Glomerular endothelial cell (primary cell): ENCODE results near the gene SLC45A2. TPM values are rescaled to one million over a fixed set of nuclear protein-coding genes. Genes with fewer than 3 reads are reported as not detected.
A peak's percentile ranks its signal among the peaks of the same experiment; 100 is the strongest.

Experiments used
- DNase-seq: peaks from one replicate; pipeline ENCODE4 v3.0.0-alpha.2; 2011; ENCODE audit warnings: low read depth, low spot score; ENCODE audit errors: extremely low read depth
- total RNA-seq: library from RNA; depleted of rRNA; stranded (reverse); fragments of >200 nt; gene quantifications from 2 replicates; pipeline ENCODE4 v1.2.3, GENCODE V29; 2015

Gene SLC45A2
- total RNA-seq, 1 donor from 2014 or later, result not detected

- DNase-seq, result no peak
These were observed 23.4 kb upstream of the SLC45A2 start, which contains the start of gene AMACR for GRCh38 chr5:34007621-34008600. Gene AMACR, minus strand, starts transcription at chr5:34008050. Its CDS starts 31 bp downstream, at chr5:34008019.

GRCh38 chr5:34007201-34007620 lies 22.7 kb upstream of the SLC45A2 start:
- no peak for DNase-seq

- no peak for DNase-seq
These were observed 21.2 kb upstream of the SLC45A2 start for GRCh38 chr5:34005681-34006080.

DNA sequence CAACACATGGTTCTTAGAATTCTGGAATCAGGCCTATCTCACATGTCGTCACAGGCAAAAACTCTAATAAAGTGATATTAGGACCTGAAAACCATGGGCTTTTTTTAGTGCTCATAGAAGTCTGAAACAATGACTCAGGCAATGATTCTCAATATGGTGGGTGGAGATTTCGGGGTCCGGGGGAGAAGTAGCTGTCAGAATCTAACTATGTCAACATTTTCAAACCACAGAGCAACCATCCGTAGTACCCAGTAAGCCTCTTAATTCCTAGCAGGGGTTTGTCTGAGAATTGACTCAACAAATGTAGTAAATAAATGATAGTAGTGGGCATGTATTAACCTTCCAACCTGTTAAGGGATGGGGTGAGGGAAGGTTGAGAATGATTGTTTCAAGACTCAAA lies 20.7 kb upstream of the SLC45A2 start:
- DNase-seq, result no peak

- DNase-seq, result no peak
These were observed 19.4 kb upstream of the SLC45A2 start for GRCh38 chr5:34003941-34004340.

DNA sequence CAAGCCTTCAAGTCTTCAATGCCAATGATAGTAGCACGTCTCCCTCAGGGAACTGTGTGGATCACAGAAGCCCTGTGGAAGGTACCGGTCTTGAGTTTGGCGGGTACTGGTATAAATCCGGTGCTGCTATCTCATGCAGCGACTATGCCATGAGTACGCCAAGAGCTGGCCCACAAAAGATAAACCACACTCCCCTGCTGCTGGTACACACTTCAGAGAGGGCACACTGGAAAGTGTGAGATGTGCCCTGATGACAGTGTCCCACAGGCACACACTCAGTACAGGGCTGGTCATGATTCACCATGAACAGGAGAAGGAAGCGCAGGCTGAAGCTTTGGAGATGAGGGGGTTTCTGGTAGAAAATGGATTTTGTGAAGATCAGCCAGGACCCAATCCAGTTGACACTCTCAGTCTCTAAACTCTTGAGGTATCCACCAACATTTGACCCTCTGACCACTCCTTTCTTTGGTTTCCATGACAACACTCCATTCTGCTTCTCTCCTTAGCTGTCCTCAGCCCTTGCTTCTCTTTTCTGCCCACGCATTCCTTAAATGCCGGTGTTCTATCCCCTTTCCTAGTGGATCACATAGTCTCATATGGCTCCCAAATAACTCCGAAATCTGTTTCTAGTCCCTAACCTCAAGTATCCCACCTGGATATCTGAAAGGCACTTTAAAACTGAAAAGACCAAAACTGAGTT lies 18.3 kb upstream of the SLC45A2 start:
- DNase-seq, result no peak

DNA sequence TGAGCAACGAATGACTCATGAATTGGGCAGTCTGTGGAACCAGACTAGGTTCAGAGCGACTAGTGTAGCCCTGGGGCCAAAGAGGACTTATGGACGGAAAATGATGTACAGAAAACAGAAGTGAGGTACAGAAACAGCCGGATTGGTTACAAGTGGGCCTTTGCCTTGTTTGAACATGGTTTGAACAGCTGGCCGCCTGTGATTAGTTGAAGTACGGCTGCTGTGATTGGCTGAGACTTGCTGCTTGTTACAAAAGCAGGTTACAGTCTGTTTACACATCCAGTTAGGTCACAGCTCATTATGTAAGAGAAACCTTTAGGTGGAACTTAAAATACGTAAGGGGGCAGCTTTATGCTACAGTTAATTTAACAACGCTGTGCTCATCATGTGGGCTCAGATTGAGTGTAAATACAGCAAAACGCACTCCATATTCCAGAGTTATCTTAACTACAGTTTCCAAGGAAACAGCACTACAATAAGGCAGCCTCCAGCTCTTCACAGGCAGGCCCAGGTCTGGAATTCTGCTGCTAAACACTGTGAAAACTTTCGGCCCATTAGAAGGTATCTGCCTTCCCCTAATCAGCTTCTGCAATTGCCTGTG lies 16.8 kb upstream of the SLC45A2 start:
- DNase-seq, result no peak

- no peak for DNase-seq
These were observed 15.5 kb upstream of the SLC45A2 start for GRCh38 chr5:33999978-34000377.

- peak; percentile 36 for DNase-seq
These were observed 13.0 kb upstream of the SLC45A2 start for GRCh38 chr5:33997331-33997983.

- no peak for DNase-seq
These were observed 11.4 kb upstream of the SLC45A2 start for GRCh38 chr5:33995865-33996264.

DNA sequence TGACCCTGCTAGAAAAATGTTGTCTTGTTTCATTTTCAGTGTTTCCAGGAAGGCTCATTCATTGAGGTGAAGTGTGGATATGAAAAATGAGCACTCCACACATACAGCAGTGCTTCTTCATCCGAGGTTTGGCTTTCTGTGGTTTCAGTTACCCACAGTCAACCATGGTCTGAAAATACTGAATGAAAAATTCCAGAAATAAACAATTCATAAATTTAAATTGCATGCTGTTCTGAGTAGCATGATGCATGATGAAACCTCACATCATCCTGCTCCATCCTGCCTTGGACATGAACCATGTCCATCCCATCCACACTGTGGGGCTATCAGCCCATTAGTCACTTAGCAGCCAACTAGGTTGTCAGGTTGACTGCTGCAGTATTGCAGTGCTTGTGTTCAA lies 10.4 kb upstream of the SLC45A2 start:
- DNase-seq, result no peak

GRCh38 chr5:33992864-33993263 lies 8.4 kb upstream of the SLC45A2 start:
- no peak for DNase-seq

- DNase-seq, result no peak
These were observed 954 bp upstream of the SLC45A2 start for GRCh38 chr5:33985447-33985846.

DNA sequence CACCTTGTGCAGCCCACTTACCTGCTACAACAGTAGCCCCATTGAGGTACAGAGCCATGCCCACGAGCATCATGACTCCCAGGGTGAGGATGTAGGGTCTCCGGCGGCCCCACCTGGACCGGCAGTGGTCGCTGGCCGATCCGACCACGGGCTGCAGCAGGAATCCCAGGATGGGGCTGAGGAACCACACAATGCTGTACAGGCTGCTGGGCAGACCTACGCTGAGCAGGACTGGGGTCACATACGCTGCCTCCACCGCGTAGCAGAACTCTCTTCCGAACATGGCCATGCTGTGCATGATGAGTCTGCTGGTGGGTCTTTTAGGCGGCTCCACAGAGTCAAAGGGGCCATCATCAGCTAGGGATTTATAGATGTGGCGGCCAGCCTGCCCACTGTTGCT lies 315 bp downstream of the SLC45A2 start:
- no peak for DNase-seq

DNA sequence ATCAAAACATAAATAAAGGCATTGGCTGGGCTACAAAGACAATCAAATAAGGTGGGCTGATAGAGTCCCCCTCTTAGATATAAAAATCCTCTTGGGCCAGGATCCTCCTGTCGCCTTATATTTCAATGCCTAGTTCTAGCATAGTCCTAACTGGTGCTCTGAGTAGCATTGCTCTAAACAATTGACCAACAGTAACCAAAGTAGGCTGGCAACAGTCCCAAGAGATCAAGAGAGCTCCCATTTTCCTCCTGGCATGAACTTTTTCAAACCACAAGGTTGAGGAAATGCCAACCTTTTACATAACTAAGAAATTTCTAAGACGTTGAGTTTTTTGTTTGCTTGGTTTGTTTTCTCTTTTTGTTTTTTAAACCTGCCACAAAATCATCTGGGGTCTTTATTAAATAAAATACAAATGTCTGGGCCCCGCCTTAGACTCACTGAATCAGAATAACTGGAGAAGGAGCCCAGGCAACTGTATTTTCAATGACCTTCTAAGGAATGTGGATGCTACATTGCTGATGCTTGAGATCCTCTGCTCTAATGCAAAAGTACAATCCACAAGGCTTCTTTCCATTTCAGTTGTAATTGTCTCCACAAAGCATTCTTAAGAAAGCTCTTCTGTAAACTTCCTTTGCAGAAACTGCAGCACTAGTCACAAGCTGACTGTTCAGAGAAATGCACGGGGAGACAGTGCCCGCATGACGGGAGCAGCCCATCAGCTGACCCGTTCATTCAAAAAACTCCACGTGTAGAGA lies 2.9 kb downstream of the SLC45A2 start:
- no peak for DNase-seq

- no peak for DNase-seq
These were observed 4.5 kb downstream of the SLC45A2 start for GRCh38 chr5:33980030-33980429.

GRCh38 chr5:33978306-33978705 lies 6.2 kb downstream of the SLC45A2 start:
- DNase-seq, result no peak

GRCh38 chr5:33976307-33976706 lies 8.2 kb downstream of the SLC45A2 start:
- DNase-seq, result no peak

DNA sequence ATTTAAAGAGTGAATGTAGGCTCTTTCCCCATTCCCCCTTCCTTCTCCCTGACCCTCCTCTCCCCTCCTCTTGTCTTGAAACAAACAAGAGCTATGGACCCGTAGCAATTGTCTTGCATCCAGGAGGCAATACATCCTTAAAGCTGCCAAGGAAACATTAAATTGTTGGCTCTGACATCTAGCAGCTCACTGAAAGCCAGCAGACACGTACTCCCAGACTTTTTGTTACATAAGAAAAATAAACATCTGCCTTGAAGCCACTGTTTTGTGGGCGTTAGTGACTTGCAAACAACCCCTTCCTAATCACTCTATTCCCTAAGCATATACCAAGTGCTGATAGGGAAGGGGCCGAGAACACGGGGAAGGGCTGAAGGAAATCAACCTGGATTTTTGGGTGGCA lies 8.6 kb downstream of the SLC45A2 start:
- no peak for DNase-seq

DNA sequence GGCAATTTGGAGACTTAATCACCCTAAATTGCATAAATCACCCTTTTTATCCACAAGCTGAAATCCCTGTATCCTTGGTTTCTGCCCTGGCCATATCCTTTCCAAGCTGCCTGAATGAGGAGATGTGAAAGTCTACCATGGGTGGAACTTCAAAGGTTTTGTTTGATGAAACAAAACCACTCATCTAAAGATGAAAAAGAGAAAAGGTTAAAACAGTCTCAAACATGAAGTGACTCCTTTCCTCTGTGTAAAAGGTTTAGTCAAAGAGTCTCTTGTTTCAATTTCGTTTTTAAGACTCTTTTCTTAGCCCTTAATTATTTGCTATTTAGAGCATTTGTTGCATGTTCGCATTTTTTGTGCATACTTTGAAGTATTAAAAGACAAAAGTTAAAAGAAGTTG lies 11.2 kb downstream of the SLC45A2 start:
- DNase-seq, result no peak
